K562 (cell line): ENCODE results near the gene SNRNP70. TPM values are rescaled to one million over a fixed set of nuclear protein-coding genes. Genes with fewer than 3 reads are reported as not detected.
A peak's percentile ranks its signal among the peaks of the same experiment; 100 is the strongest.

Experiments
- ARID2 ChIP-seq: fragments of 450-650 bp; IDR thresholded peaks from 2 replicates; pipeline ENCODE4 v1.6.1; 2017; ENCODE audit warnings: antibody characterized with exemption, mild to moderate bottlenecking
- ARID3A ChIP-seq: IDR thresholded peaks from 2 replicates; pipeline ENCODE4 v1.6.1; 2012; ENCODE audit warnings: low read depth, low read length, improper control_type of control experiment, borderline replicate concordance
- ATF7 ChIP-seq: fragments of 450-650 bp; IDR thresholded peaks from 2 replicates; pipeline ENCODE4 v1.7.1; 2014; ENCODE audit warnings: mild to moderate bottlenecking, moderate library complexity
- BRD9 ChIP-seq: fragments of 450-650 bp; IDR thresholded peaks from 2 replicates; pipeline ENCODE4 v1.6.1; 2018; ENCODE audit warnings: low read depth; ENCODE audit not compliant: partially characterized antibody
- MBD2 ChIP-seq: sonication (generic); IDR thresholded peaks from 2 replicates; pipeline ENCODE4 v1.6.1; 2016; ENCODE audit warnings: low read depth, borderline replicate concordance
- PHB2 ChIP-seq: fragments of 450-650 bp; IDR thresholded peaks from 2 replicates; pipeline ENCODE4 v1.6.1; 2017; ENCODE audit warnings: low read depth
- PKNOX1 ChIP-seq: fragments of 450-650 bp; IDR thresholded peaks from 2 replicates; pipeline ENCODE4 v1.6.1; 2016
- POLR2A ChIP-seq: fragments of 450-650 bp; conservative IDR thresholded peaks from 2 replicates; pipeline ENCODE4 v1.6.1; 2016
- POLR3G ChIP-seq: IDR thresholded peaks from 2 replicates; pipeline ENCODE4 v1.6.1; 2011; ENCODE audit not compliant: insufficient read length, insufficient replicate concordance; ENCODE audit errors: extremely low read depth
- RBM25 ChIP-seq: fragments of 200-400 bp; formaldehyde crosslinking; IDR thresholded peaks from 2 replicates; pipeline ENCODE4 v1.6.1; 2018; ENCODE audit warnings: low read length, low read depth, moderate library complexity; ENCODE audit not compliant: severe bottlenecking
- XRCC5 ChIP-seq: fragments of 200-400 bp; formaldehyde crosslinking; IDR thresholded peaks from 2 replicates; pipeline ENCODE4 v1.6.1; 2017; ENCODE audit warnings: low read depth, mild to moderate bottlenecking, low read length
- ZBTB40 ChIP-seq, 2 experiments: fragments of 450-650 bp in 1 of 2; sonication (generic) in 1 of 2; formaldehyde crosslinking in 1 of 2; IDR thresholded peaks; 2 replicates each; pipeline versions ENCODE4 v1.7.1 to v1.9.0; 2016 to 2022; ENCODE audit warnings: inconsistent platforms in 1 of 2, mild to moderate bottlenecking in 1 of 2, missing genetic modification reagents in 1 of 2
- ZNF277 ChIP-seq: fragments of 250-450 bp; sonication (Bioruptor Pico); IDR thresholded peaks from 2 replicates; pipeline ENCODE4 v1.8.0; 2022; ENCODE audit warnings: inconsistent platforms, mild to moderate bottlenecking, moderate library complexity, borderline replicate concordance
- ZNF77 ChIP-seq: fragments of 250-450 bp; sonication (Bioruptor Pico); IDR thresholded peaks from 2 replicates; pipeline ENCODE4 v1.5.0; 2020
- polyA plus RNA-seq, 8 experiments: library from polyadenylated mRNA; depleted of rRNA in 4 of 8; stranded (reverse) in 5 of 8; unstranded in 3 of 8; fragments of >200 nt; fragmentation: Nextera tagmentation in 2 of 8; fragmentation: Illumina TruSeq in 1 of 8; extraction: Ambion mirVana in 2 of 8; extraction: Trizol in 1 of 8; gene quantifications; 2 replicates each; pipeline versions ENCODE4 v1.2.1 to v1.2.3, GENCODE V29; 2011 to 2014; ENCODE audit warnings: inconsistent platforms in 1 of 8, missing spikeins in 1 of 8
- total RNA-seq, 7 experiments: library from RNA; depleted of rRNA in 6 of 7; stranded (reverse); fragments of >200 nt in 6 of 7; fragmentation: Illumina TruSeq in 2 of 7; extraction: Trizol in 2 of 7; gene quantifications; 2 replicates each; pipeline versions ENCODE4 v1.2.1 to v1.2.3, GENCODE V29; 2011 to 2021; ENCODE audit warnings: low replicate concordance in 1 of 7

Gene SNRNP70
- total and polyA plus RNA-seq, 9 of the 15 experiments (the other 6 are each of a cell fraction or from before 2014, with no cell fraction given): 2.8 to 496 (median 136) TPM

- 0 out of 2 replicates have a peak, but pooled peaks have one; percentile 51 for TF ChIP-seq ZBTB40 (IDR thresholded peaks at IDR 0.05)
- TF ChIP-seq ZBTB40 (CRISPR knock-in tag; IDR thresholded peaks at IDR 0.05): no peak
- no peak for TF ChIP-seq ARID3A
- peak; percentile 31; the same call in 1 of the 2 replicates for TF ChIP-seq ATF7
- TF ChIP-seq MBD2: no peak
- TF ChIP-seq ZNF77 (CRISPR knock-in tag): no peak
- TF ChIP-seq XRCC5: no peak
- TF ChIP-seq POLR3G: no peak
- 0 out of 2 replicates have a peak, but pooled peaks have one; percentile 5 for TF ChIP-seq ARID2
- TF ChIP-seq ZNF277 (CRISPR knock-in tag): no peak
- TF ChIP-seq POLR2A: 0 out of 2 replicates have a peak, but pooled peaks have one; percentile 35
- no peak for TF ChIP-seq RBM25
- TF ChIP-seq BRD9: no peak
- TF ChIP-seq PHB2: peak; percentile 50; the same call in 1 of the 2 replicates
- no peak for TF ChIP-seq PKNOX1
Measured at GRCh38 chr19:49073514-49074378, 11.5 kb upstream of the SNRNP70 start (continued).
